MCF 10A (cell line): ENCODE results near the gene PTGFR. TPM values are rescaled to one million over a fixed set of nuclear protein-coding genes. Genes with fewer than 3 reads are reported as not detected.

Experiments used
- BruUV-seq: library from RNA; stranded (reverse); fragments of 400-500 nt; replicated peaks from 2 replicates; lab custom pipeline; 2021; lab: Mats Ljungman, UMichigan
- CTCF ChIA-PET: fragments of 300-600 bp; sonication (Branson Sonifier 250); formaldehyde crosslinking; extraction: SDS; loops from one replicate; lab custom pipeline; 2021; ENCODE audit warnings: antibody characterized with exemption, inconsistent platforms; lab: Yijun Ruan, JAX
- POLR2A ChIA-PET: fragments of 300-600, 350-650 bp; sonication (Branson Sonifier 250); formaldehyde crosslinking; extraction: SDS; loops from one replicate; lab custom pipeline; 2020; ENCODE audit warnings: antibody characterized with exemption, inconsistent platforms; lab: Yijun Ruan, JAX
- DNase-seq: peaks from one replicate; pipeline ENCODE4 v3.0.0-alpha.2; 2018; ENCODE audit not compliant: unreplicated experiment
- H3K27ac Mint-ChIP-seq: one replicate; pipeline ENCODE4 v1.8.0; 2022; ENCODE audit warnings: mild to moderate bottlenecking, low read depth, mixed read lengths; ENCODE audit not compliant: unreplicated experiment
- H3K27me3 Mint-ChIP-seq: one replicate; pipeline ENCODE4 v1.8.0; 2022; ENCODE audit warnings: mixed read lengths; ENCODE audit not compliant: insufficient read depth, unreplicated experiment
- H3K36me3 Mint-ChIP-seq: one replicate; pipeline ENCODE4 v1.8.0; 2022; ENCODE audit warnings: mild to moderate bottlenecking, moderate library complexity, mixed read lengths; ENCODE audit not compliant: insufficient read depth, unreplicated experiment
- H3K4me1 Mint-ChIP-seq: one replicate; pipeline ENCODE4 v1.8.0; 2022; ENCODE audit warnings: mixed read lengths; ENCODE audit not compliant: insufficient read depth, unreplicated experiment
- H3K4me3 Mint-ChIP-seq: one replicate; pipeline ENCODE4 v1.8.0; 2022; ENCODE audit warnings: mild to moderate bottlenecking, moderate library complexity, mixed read lengths; ENCODE audit not compliant: unreplicated experiment
- H3K9me3 Mint-ChIP-seq: one replicate; pipeline ENCODE4 v1.8.0; 2022; ENCODE audit warnings: mixed read lengths; ENCODE audit not compliant: unreplicated experiment
- CTCF ChIP-seq: fragments of 200-600 bp; IDR thresholded peaks from one replicate; pipeline ENCODE4 v1.8.0; 2022; ENCODE audit warnings: antibody characterized with exemption, mild to moderate bottlenecking; ENCODE audit not compliant: unreplicated experiment
- intact Hi-C: fragments of 100-400 bp; cut with micrococcal nuclease; formaldehyde crosslinking; loops from 2 replicates; pipeline ENCODE4 v1.14.1; 2022
- total RNA-seq: library from RNA; stranded (reverse); gene quantifications from 2 replicates; pipeline ENCODE4 v1.2.3, GENCODE V29; 2022

Gene PTGFR
- total RNA-seq, 1 experiment from 2014 or later: 2.5 TPM

GRCh38 chr1:78526496-78526895, 35.7 kb downstream of the PTGFR start:
- ChIA-PET CTCF (interaction anchor here (1.3 kb wide), 1 partner anchor 192 kb away, joined by 3 read pairs; no protein-coding TSS in a partner anchor), POLR2A (no interaction called here)
- H3K4me1 Mint-ChIP-seq: peaks cover 5% of the 10 kb centered on the region
- intact Hi-C loops: no loop called here
- peaks cover 6% of the 10 kb centered on the region for H3K36me3 Mint-ChIP-seq
- H3K27me3 Mint-ChIP-seq: no peaks in the 10 kb centered on the region
- no peak overlapping the region for H3K4me3 Mint-ChIP-seq
- no peaks in the 10 kb centered on the region for H3K9me3 Mint-ChIP-seq
- no peak for TF ChIP-seq CTCF
- no peak overlapping the region for H3K27ac Mint-ChIP-seq
- BruUV-seq: no TSS peak
- no peak for DNase-seq

- POLR2A ChIA-PET: interaction anchor here (0.6 kb wide), 1 partner anchor 11 kb away, joined by 3 read pairs; no protein-coding TSS in a partner anchor
- TF ChIP-seq CTCF: no peak
- no peak for DNase-seq
- Mint-ChIP-seq H3K27me3 (no peaks in the 10 kb centered on the region), H3K4me3 (no peak overlapping the region), H3K36me3 (peaks cover 6% of the 10 kb centered on the region), H3K9me3 (no peaks in the 10 kb centered on the region), H3K4me1 (peaks cover 3% of the 10 kb centered on the region), H3K27ac (no peak overlapping the region)
- intact Hi-C loops: no loop called here
- CTCF ChIA-PET: no interaction called here
- no TSS peak for BruUV-seq
Observed at GRCh38 chr1:78527706-78528105, 36.9 kb downstream of the PTGFR start.

GRCh38 chr1:78533527-78533926, 42.8 kb downstream of the PTGFR start:
- no peak for TF ChIP-seq CTCF
- intact Hi-C loops: loop anchor here (5.0 kb wide), 1 partner anchor 386 kb away; no protein-coding TSS in a partner anchor
- H3K36me3 Mint-ChIP-seq: peaks cover 6% of the 10 kb centered on the region
- H3K27me3 Mint-ChIP-seq: no peaks in the 10 kb centered on the region
- ChIA-PET POLR2A (interaction anchor here (0.6 kb wide), 1 partner anchor 29 kb away, joined by 3 read pairs; no protein-coding TSS in a partner anchor), CTCF (no interaction called here)
- no peak for DNase-seq
- no peak overlapping the region for H3K4me3 Mint-ChIP-seq
- no TSS peak for BruUV-seq
- peaks cover 9% of the 10 kb centered on the region for H3K4me1 Mint-ChIP-seq
- H3K9me3 Mint-ChIP-seq: no peaks in the 10 kb centered on the region
- no peak overlapping the region for H3K27ac Mint-ChIP-seq

- Mint-ChIP-seq H3K27me3 (no peaks in the 10 kb centered on the region), H3K27ac (no peak overlapping the region), H3K4me3 (no peak overlapping the region), H3K36me3 (peaks cover 6% of the 10 kb centered on the region), H3K4me1 (peaks cover 9% of the 10 kb centered on the region), H3K9me3 (no peaks in the 10 kb centered on the region)
- DNase-seq: no peak
- no peak for TF ChIP-seq CTCF
- ChIA-PET CTCF (interaction anchor here (1.1 to 1.2 kb wide), 2 partner anchors 10 to 389 kb away, joined by 3 read pairs; no protein-coding TSS in a partner anchor), POLR2A (interaction anchor here (0.6 kb wide), 1 partner anchor 209 kb away, joined by 3 read pairs; no protein-coding TSS in a partner anchor)
- BruUV-seq: no TSS peak
- intact Hi-C loops: no loop called here
Observed at GRCh38 chr1:78535286-78535685, 44.5 kb downstream of the PTGFR start.
